DND-41 (cell line): Measurements from ENCODE around the gene VAV2.

Experiments used
- ATAC-seq: fragments of 200-7000 bp; cut with Tn5 transposase; 3 replicates; pipeline ENCODE4 v1.9.1; 2021; ENCODE audit warnings: low read depth; ENCODE audit not compliant: insufficient read depth
- DNase-seq: peaks from one replicate; pipeline ENCODE4 v3.0.0-alpha.2; 2020
- H2AFZ ChIP-seq: 2 replicates; pipeline ENCODE4 v1.6.0; 2012; ENCODE audit warnings: low read depth, low read length
- H3K27ac ChIP-seq: 2 replicates; pipeline ENCODE4 v1.5.1; 2012; ENCODE audit warnings: low read length, inconsistent platforms
- H3K27me3 ChIP-seq: fragments of 200-600 bp; sonication (generic); 2 replicates; pipeline ENCODE4 v1.6.0; 2012; ENCODE audit warnings: low read length, mild to moderate bottlenecking, inconsistent platforms; ENCODE audit not compliant: insufficient read depth, poor library complexity
- H3K36me3 ChIP-seq: 2 replicates; pipeline ENCODE4 v1.5.1; 2012; ENCODE audit warnings: low read length, inconsistent platforms; ENCODE audit not compliant: insufficient read depth
- H3K4me1 ChIP-seq: 2 replicates; pipeline ENCODE4 v1.5.1; 2012; ENCODE audit warnings: mild to moderate bottlenecking, low read length; ENCODE audit not compliant: insufficient read depth
- H3K4me2 ChIP-seq: 2 replicates; pipeline ENCODE4 v1.6.0; 2012; ENCODE audit warnings: mild to moderate bottlenecking, moderate library complexity, low read length, inconsistent platforms; ENCODE audit not compliant: insufficient read depth
- H3K4me3 ChIP-seq, 2 experiments: fragments of 200-600 bp in 1 of 2; shearing (Covaris generic) in 1 of 2; 2 replicates each; pipeline ENCODE4 v1.5.1; 2012 to 2016; ENCODE audit warnings: inconsistent platforms in 2 of 2, low read length in 2 of 2, mild to moderate bottlenecking in 2 of 2, low read depth in 1 of 2, moderate library complexity in 1 of 2
- H3K79me2 ChIP-seq: 2 replicates; pipeline ENCODE4 v1.6.0; 2012; ENCODE audit warnings: low read length, inconsistent platforms; ENCODE audit not compliant: insufficient read depth
- H3K9ac ChIP-seq: 2 replicates; pipeline ENCODE4 v1.6.0; 2012; ENCODE audit warnings: low read depth, mild to moderate bottlenecking, inconsistent platforms, low read length, moderate library complexity
- H3K9me3 ChIP-seq: 2 replicates; pipeline ENCODE4 v1.5.1; 2012; ENCODE audit warnings: low read length, moderate library complexity, mild to moderate bottlenecking, inconsistent platforms; ENCODE audit not compliant: insufficient read depth, severe bottlenecking
- H4K20me1 ChIP-seq: 2 replicates; pipeline ENCODE4 v1.6.0; 2012; ENCODE audit warnings: low read length; ENCODE audit not compliant: insufficient read depth
- EZH2 ChIP-seq: IDR thresholded peaks from 3 replicates; pipeline ENCODE4 v1.6.1; 2012; ENCODE audit warnings: borderline replicate concordance, low read depth, mild to moderate bottlenecking, moderate library complexity, low read length, inconsistent platforms; ENCODE audit not compliant: severe bottlenecking
- TF ChIP-seq, protein P1 (sequence below): IDR thresholded peaks from 2 replicates; pipeline ENCODE4 v1.5.1; 2012; ENCODE audit warnings: borderline replicate concordance, low read length, moderate library complexity, mild to moderate bottlenecking; ENCODE audit not compliant: poor library complexity, severe bottlenecking; ENCODE audit errors: extremely low read depth

Gene VAV2

DNA sequence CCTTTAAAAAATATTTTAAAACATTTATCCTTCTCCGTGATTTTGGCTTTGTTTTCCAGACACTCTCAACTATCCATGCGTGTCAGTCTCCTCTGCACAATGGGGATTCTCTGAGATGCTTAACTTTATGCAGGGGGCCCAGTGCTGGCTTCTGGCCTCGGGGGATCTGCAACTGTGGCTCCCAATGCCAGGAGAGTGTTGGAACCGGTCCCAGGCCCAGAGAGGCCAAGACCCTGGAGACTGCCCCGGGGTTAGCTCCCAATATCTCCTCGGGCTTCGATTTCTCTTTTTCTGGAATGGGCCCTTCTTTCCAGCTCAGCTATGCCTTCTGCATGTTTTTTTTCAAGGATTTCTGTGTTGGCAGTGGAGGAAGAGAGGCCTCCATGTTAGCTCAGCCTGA is 233.9 kb downstream of the VAV2 start:
- H3K4me2 ChIP-seq, result no peak overlapping the region
- TF ChIP-seq EZH2, result no peak
- TF ChIP-seq, protein P1, sequence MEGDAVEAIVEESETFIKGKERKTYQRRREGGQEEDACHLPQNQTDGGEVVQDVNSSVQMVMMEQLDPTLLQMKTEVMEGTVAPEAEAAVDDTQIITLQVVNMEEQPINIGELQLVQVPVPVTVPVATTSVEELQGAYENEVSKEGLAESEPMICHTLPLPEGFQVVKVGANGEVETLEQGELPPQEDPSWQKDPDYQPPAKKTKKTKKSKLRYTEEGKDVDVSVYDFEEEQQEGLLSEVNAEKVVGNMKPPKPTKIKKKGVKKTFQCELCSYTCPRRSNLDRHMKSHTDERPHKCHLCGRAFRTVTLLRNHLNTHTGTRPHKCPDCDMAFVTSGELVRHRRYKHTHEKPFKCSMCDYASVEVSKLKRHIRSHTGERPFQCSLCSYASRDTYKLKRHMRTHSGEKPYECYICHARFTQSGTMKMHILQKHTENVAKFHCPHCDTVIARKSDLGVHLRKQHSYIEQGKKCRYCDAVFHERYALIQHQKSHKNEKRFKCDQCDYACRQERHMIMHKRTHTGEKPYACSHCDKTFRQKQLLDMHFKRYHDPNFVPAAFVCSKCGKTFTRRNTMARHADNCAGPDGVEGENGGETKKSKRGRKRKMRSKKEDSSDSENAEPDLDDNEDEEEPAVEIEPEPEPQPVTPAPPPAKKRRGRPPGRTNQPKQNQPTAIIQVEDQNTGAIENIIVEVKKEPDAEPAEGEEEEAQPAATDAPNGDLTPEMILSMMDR, result no peak

DNA sequence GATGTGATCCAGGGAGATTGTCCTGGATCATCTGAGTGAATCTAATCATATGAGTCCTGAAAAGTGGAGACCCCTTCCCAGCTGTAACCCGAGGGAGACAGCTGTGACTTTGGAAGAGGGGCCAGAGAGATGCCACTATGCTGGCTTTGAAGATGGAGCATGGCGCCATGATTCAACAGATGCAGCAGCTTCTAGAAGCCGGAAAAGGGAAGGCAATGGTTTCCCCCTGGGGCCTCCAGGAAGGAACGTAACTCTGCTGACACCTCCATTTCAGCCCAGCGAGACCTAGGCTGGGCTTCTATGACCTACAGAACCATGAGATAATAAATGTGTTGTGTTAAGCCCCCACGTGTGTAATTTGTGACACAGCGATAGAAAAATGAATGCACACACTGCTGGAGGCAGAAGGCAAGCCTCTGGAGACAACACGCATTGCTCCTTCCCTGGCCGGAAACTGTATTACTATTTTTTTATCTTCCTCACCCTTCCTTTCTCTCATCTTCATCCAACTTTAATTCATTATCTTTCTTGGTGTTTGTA is 237.4 kb downstream of the VAV2 start:
- H3K4me2 ChIP-seq, result no peak overlapping the region
- H4K20me1 ChIP-seq, result no peaks in the 10 kb centered on the region

More for the DNA sequence above, 233.9 kb downstream of the VAV2 start:
- Histone ChIP-seq H2AFZ (no peak overlapping the region), H3K9ac (no peak overlapping the region), H3K36me3 (no peaks in the 10 kb centered on the region), H3K27me3 (no peaks in the 10 kb centered on the region), H3K79me2 (no peaks in the 10 kb centered on the region), H3K27ac (no peak overlapping the region), H3K9me3 (no peaks in the 10 kb centered on the region), H4K20me1 (no peaks in the 10 kb centered on the region), H3K4me3 (no peak overlapping the region), H3K4me1 (no peaks in the 10 kb centered on the region)
- DNase-seq (no peak), ATAC-seq (no peak)

DNA sequence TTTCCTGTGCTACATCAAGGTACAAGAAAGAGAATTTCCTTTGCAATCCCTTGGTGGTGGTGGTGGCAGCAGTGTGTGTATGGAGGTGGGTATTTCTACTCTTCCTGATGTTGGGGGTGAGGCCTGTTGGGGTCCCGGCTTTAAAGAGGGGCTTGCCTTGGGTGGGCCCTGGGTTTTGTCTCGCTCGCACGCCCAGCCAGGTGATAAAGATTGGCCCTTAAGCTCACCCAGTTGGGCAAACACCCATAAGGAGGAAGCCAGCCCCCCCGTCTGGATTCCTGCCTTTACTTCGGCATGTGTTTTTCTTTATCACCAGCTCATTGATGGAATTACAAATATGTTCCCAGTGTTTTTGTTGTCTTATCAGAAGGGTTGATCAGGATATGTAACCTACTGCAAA is 237.9 kb downstream of the VAV2 start:
- H3K27ac ChIP-seq, result no peak overlapping the region
- TF ChIP-seq EZH2, result no peak
- TF ChIP-seq, protein P1, result no peak
- H3K36me3 ChIP-seq, result no peaks in the 10 kb centered on the region
- no peak overlapping the region for H3K4me3 ChIP-seq
- H2AFZ ChIP-seq, result no peak overlapping the region
- ATAC-seq, result no peak
- no peaks in the 10 kb centered on the region for H3K9me3 ChIP-seq
- no peaks in the 10 kb centered on the region for H3K27me3 ChIP-seq
- H4K20me1 ChIP-seq, result no peaks in the 10 kb centered on the region
- no peak for DNase-seq
- H3K4me2 ChIP-seq, result no peak overlapping the region
- no peaks in the 10 kb centered on the region for H3K79me2 ChIP-seq
- H3K4me1 ChIP-seq, result peaks cover 3% of the 10 kb centered on the region; the same call in 1 of the 2 replicates
- no peak overlapping the region for H3K9ac ChIP-seq

More for the DNA sequence above, 237.4 kb downstream of the VAV2 start:
- DNase-seq (no peak), ATAC-seq (no peak)
- H3K36me3 ChIP-seq, result no peaks in the 10 kb centered on the region
- H3K27ac ChIP-seq, result no peak overlapping the region
- H3K27me3 ChIP-seq, result no peaks in the 10 kb centered on the region
- no peak for TF ChIP-seq EZH2
- TF ChIP-seq, protein P1, result no peak
- H3K4me3 ChIP-seq, result no peak overlapping the region
- H3K9ac ChIP-seq, result no peak overlapping the region
- no peaks in the 10 kb centered on the region for H3K9me3 ChIP-seq
- H3K4me1 ChIP-seq, result peaks cover 3% of the 10 kb centered on the region; the same call in 1 of the 2 replicates
- no peak overlapping the region for H2AFZ ChIP-seq
- no peaks in the 10 kb centered on the region for H3K79me2 ChIP-seq
